Measurements from ENCODE around the gene POU2AF3.

DNA sequence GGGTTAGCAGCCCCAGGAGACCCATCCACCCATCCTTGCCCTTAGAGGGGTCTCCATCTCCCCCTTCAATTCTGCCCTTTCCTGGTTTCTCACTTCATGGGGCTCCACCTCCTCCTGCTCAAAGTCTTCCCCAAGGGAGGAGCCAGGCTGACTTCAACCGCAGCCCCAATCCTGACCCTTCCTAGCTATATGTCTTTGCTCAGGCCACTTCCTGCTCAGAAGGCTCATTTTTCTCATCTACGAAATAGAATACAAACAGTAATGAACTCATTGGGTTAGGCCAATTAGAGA, 56.2 kb downstream of the POU2AF3 start:
- no peak for TF ChIP-seq EZH2 (IDR thresholded peaks at IDR 0.05; ENCODE audit: low read length, missing control alignments)
- TF ChIP-seq, protein P1, sequence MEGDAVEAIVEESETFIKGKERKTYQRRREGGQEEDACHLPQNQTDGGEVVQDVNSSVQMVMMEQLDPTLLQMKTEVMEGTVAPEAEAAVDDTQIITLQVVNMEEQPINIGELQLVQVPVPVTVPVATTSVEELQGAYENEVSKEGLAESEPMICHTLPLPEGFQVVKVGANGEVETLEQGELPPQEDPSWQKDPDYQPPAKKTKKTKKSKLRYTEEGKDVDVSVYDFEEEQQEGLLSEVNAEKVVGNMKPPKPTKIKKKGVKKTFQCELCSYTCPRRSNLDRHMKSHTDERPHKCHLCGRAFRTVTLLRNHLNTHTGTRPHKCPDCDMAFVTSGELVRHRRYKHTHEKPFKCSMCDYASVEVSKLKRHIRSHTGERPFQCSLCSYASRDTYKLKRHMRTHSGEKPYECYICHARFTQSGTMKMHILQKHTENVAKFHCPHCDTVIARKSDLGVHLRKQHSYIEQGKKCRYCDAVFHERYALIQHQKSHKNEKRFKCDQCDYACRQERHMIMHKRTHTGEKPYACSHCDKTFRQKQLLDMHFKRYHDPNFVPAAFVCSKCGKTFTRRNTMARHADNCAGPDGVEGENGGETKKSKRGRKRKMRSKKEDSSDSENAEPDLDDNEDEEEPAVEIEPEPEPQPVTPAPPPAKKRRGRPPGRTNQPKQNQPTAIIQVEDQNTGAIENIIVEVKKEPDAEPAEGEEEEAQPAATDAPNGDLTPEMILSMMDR (conservative IDR thresholded peaks at IDR 0.05 in 1 of 2, IDR thresholded peaks at IDR 0.05 in 1 of 2; ENCODE audit: low read depth in 1 of 2, low read length in 2 of 2), result no peak

All from fibroblast of lung (primary cell).